ENCODE results near the gene DDX49.
"Not testable (repeated sequence)": the region's sequence is repeated elsewhere in the genome, so short reads cannot be mapped to it uniquely, and the experiment has no call there.

DDX49 gene

GRCh38 chr19:18940769-18941627 is 21.5 kb downstream of the DDX49 start, which contains the start of gene HOMER3:
Gene HOMER3, minus strand, starts transcription at chr19:18941217. Its CDS starts 2,235 bp downstream, at chr19:18938982.
- DNase-seq, result peak in 50 of 56 donors; percentile 10 to 85 (median 58)

- peak in 7 of 56 donors; percentile 7 to 53 (median 14) for DNase-seq
These were observed 22.3 kb downstream of the DDX49 start for GRCh38 chr19:18941628-18942354.

- DNase-seq, result no peak
These were observed 23.2 kb downstream of the DDX49 start for GRCh38 chr19:18942692-18943091.

- peak in 3 of 56 donors; percentile 7 to 18 (median 9) for DNase-seq
These were observed 23.9 kb downstream of the DDX49 start for GRCh38 chr19:18943465-18943864.

GRCh38 chr19:18945297-18945696 is 25.8 kb downstream of the DDX49 start:
- no peak for DNase-seq

GRCh38 chr19:18946335-18946734 is 26.8 kb downstream of the DDX49 start:
- no peak for DNase-seq

GRCh38 chr19:18946918-18947317 is 27.4 kb downstream of the DDX49 start:
- DNase-seq, result no peak

GRCh38 chr19:18948075-18948975 is 28.8 kb downstream of the DDX49 start:
- peak in 8 of 56 donors; percentile 6 to 45 (median 22) for DNase-seq

- DNase-seq, result no peak
These were observed 29.5 kb downstream of the DDX49 start for GRCh38 chr19:18948976-18949356.

GRCh38 chr19:18949858-18950257 is 30.3 kb downstream of the DDX49 start:
- DNase-seq, result no peak

- no peak for DNase-seq
These were observed 32.3 kb downstream of the DDX49 start for GRCh38 chr19:18951721-18952281.

- not testable (repeated sequence) for DNase-seq
These were observed 33.0 kb downstream of the DDX49 start for GRCh38 chr19:18952364-18953003.

GRCh38 chr19:18954094-18954493 is 34.6 kb downstream of the DDX49 start:
- DNase-seq, result no peak

- no peak for DNase-seq
These were observed 35.5 kb downstream of the DDX49 start for GRCh38 chr19:18955042-18955441.

GRCh38 chr19:18960370-18960769 is 40.9 kb downstream of the DDX49 start:
- DNase-seq, result no peak

- DNase-seq, result peak in 1 of 56 donors; percentile 13
These were observed 42.5 kb downstream of the DDX49 start for GRCh38 chr19:18961767-18962620.

GRCh38 chr19:18964121-18964520 is 44.6 kb downstream of the DDX49 start:
- no peak for DNase-seq

GRCh38 chr19:18966307-18966706 is 46.8 kb downstream of the DDX49 start:
- DNase-seq, result no peak

Measured in amygdala (tissue), 56 donors.